ENCODE measurements around the gene AHCY.

AHCY gene

GRCh38 chr20:34240693-34241615, 62.2 kb downstream of the AHCY start, which contains the start of gene ASIP:
Gene ASIP (plus strand): TSS chr20:34241423. CDS start chr20:34260375, 18,952 bp downstream.
- H3K27me3 ChIP-seq (ENCODE audit: insufficient read depth, low read length, poor library complexity) = no peaks in the 10 kb centered on the region
- no peak within 1 kb of the TSS for H3K4ac ChIP-seq (ENCODE audit: low read depth, low read length)
- H2BK15ac ChIP-seq (replicated peaks; ENCODE audit: low read depth) = no peak within 1 kb of the TSS
- no peaks in the 10 kb centered on the region for H3K79me1 ChIP-seq (ENCODE audit: low read length)
- no peak within 1 kb of the TSS for H3K27ac ChIP-seq (ENCODE audit: low read depth, low read length)
- no peak within 1 kb of the TSS for H3K18ac ChIP-seq (ENCODE audit: low read length)
- no peak within 1 kb of the TSS for H2BK5ac ChIP-seq (ENCODE audit: low read length)
- no peak within 1 kb of the TSS for H3K9ac ChIP-seq (ENCODE audit: low read length)
- H3K4me3 ChIP-seq (ENCODE audit: low read length) = no peak within 1 kb of the TSS
- H3K56ac ChIP-seq (ENCODE audit: low read length) = no peak within 1 kb of the TSS
- H4K5ac ChIP-seq (ENCODE audit: low read length) = no peak within 1 kb of the TSS
- no CpG with 5 or more reads among the region's 9 CpGs for WGBS (ENCODE audit: extremely low coverage, insufficient coverage, low lambda C conversion rate)
- no peak within 1 kb of the TSS for H2AK5ac ChIP-seq (ENCODE audit: low read length)
- H3K79me2 ChIP-seq (ENCODE audit: control insufficient read depth, insufficient read depth, low read length) = no peaks in the 10 kb centered on the region
- H4K8ac ChIP-seq (ENCODE audit: low read depth, low read length) = no peak within 1 kb of the TSS
- H2BK120ac ChIP-seq (ENCODE audit: low read depth, low read length) = no peak within 1 kb of the TSS
- H3K4me1 ChIP-seq (ENCODE audit: control insufficient read depth, low read depth, low read length) = no peaks in the 10 kb centered on the region
- DNase-seq = no peak
- no peaks in the 10 kb centered on the region for H3K36me3 ChIP-seq (ENCODE audit: control insufficient read depth, insufficient read depth, low read length)
- no peak within 1 kb of the TSS for H3K4me2 ChIP-seq (ENCODE audit: low read length)
- H3K23ac ChIP-seq (ENCODE audit: low read length) = no peak within 1 kb of the TSS

- H4K5ac ChIP-seq (ENCODE audit: low read length) = no peak overlapping the region
- H2BK120ac ChIP-seq (ENCODE audit: low read depth, low read length) = no peak overlapping the region
- H3K4me2 ChIP-seq (ENCODE audit: low read length) = no peak overlapping the region
- H4K8ac ChIP-seq (ENCODE audit: low read depth, low read length) = no peak overlapping the region
- no peaks in the 10 kb centered on the region for H3K4me1 ChIP-seq (ENCODE audit: control insufficient read depth, low read depth, low read length)
- H3K4ac ChIP-seq (ENCODE audit: low read depth, low read length) = no peak overlapping the region
- no peak overlapping the region for H3K23ac ChIP-seq (ENCODE audit: low read length)
- no peaks in the 10 kb centered on the region for H3K27me3 ChIP-seq (ENCODE audit: insufficient read depth, low read length, poor library complexity)
- no CpG with 5 or more reads among the region's 1 CpG for WGBS (ENCODE audit: extremely low coverage, insufficient coverage, low lambda C conversion rate)
- no peaks in the 10 kb centered on the region for H3K36me3 ChIP-seq (ENCODE audit: control insufficient read depth, insufficient read depth, low read length)
- H3K27ac ChIP-seq (ENCODE audit: low read depth, low read length) = no peak overlapping the region
- H3K18ac ChIP-seq (ENCODE audit: low read length) = no peak overlapping the region
- no peak for DNase-seq
- H3K56ac ChIP-seq (ENCODE audit: low read length) = no peak overlapping the region
- H2AK5ac ChIP-seq (ENCODE audit: low read length) = no peak overlapping the region
- no peak overlapping the region for H3K9ac ChIP-seq (ENCODE audit: low read length)
- no peak overlapping the region for H3K4me3 ChIP-seq (ENCODE audit: low read length)
- no peak overlapping the region for H2BK15ac ChIP-seq (replicated peaks; ENCODE audit: low read depth)
- no peaks in the 10 kb centered on the region for H3K79me1 ChIP-seq (ENCODE audit: low read length)
- H3K79me2 ChIP-seq (ENCODE audit: control insufficient read depth, insufficient read depth, low read length) = no peaks in the 10 kb centered on the region
- H2BK5ac ChIP-seq (ENCODE audit: low read length) = no peak overlapping the region
Observed at GRCh38 chr20:34240121-34240520, 63.0 kb downstream of the AHCY start.

GRCh38 chr20:34237942-34238341, 65.2 kb downstream of the AHCY start:
- Histone ChIP-seq H4K5ac (ENCODE audit: low read length) (no peak overlapping the region), H3K23ac (ENCODE audit: low read length) (no peak overlapping the region), H2BK15ac (replicated peaks; ENCODE audit: low read depth) (no peak overlapping the region), H3K9ac (ENCODE audit: low read length) (no peak overlapping the region), H3K4me3 (ENCODE audit: low read length) (no peak overlapping the region), H3K79me1 (ENCODE audit: low read length) (no peaks in the 10 kb centered on the region), H2BK5ac (ENCODE audit: low read length) (no peak overlapping the region), H4K8ac (ENCODE audit: low read depth, low read length) (no peak overlapping the region), H2BK120ac (ENCODE audit: low read depth, low read length) (no peak overlapping the region), H3K18ac (ENCODE audit: low read length) (no peak overlapping the region), H3K4me1 (ENCODE audit: control insufficient read depth, low read depth, low read length) (no peaks in the 10 kb centered on the region), H3K4me2 (ENCODE audit: low read length) (no peak overlapping the region), H3K56ac (ENCODE audit: low read length) (no peak overlapping the region), H3K4ac (ENCODE audit: low read depth, low read length) (no peak overlapping the region), H3K79me2 (ENCODE audit: control insufficient read depth, insufficient read depth, low read length) (no peaks in the 10 kb centered on the region), H3K27ac (ENCODE audit: low read depth, low read length) (no peak overlapping the region), H3K36me3 (ENCODE audit: control insufficient read depth, insufficient read depth, low read length) (no peaks in the 10 kb centered on the region), H2AK5ac (ENCODE audit: low read length) (no peak overlapping the region), H3K27me3 (ENCODE audit: insufficient read depth, low read length, poor library complexity) (no peaks in the 10 kb centered on the region)
- no peak for DNase-seq
- no CpG with 5 or more reads among the region's 2 CpGs for WGBS (ENCODE audit: extremely low coverage, insufficient coverage, low lambda C conversion rate)

DNA sequence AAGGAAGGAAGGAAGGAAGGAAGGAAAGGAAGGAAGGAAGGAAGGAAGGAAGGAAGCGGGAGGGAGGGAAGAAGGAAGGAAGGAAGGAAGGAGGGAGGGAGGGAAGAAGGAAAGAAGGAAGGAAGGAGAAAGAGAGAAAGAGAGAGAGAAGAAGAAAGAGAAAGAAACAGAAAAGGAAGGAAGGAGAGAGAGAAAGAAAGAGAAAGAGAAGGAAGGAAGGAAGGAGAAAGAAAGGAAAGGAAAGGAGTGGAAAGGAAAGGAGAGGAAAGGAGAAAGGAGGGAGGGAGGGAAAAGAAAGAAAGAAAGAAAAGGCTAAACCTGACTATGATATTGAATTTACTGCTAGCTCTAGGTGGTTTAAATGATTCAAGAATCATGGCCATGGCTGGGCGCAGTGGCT, 67.3 kb downstream of the AHCY start:
- no peak overlapping the region for H2BK5ac ChIP-seq (ENCODE audit: low read length)
- no peak overlapping the region for H3K4ac ChIP-seq (ENCODE audit: low read depth, low read length)
- H4K5ac ChIP-seq (ENCODE audit: low read length) = no peak overlapping the region
- no peak overlapping the region for H3K18ac ChIP-seq (ENCODE audit: low read length)
- no peak overlapping the region for H3K27ac ChIP-seq (ENCODE audit: low read depth, low read length)
- no peak overlapping the region for H2AK5ac ChIP-seq (ENCODE audit: low read length)
- H3K79me1 ChIP-seq (ENCODE audit: low read length) = no peaks in the 10 kb centered on the region
- H3K79me2 ChIP-seq (ENCODE audit: control insufficient read depth, insufficient read depth, low read length) = no peaks in the 10 kb centered on the region
- H3K36me3 ChIP-seq (ENCODE audit: control insufficient read depth, insufficient read depth, low read length) = no peaks in the 10 kb centered on the region
- H3K4me1 ChIP-seq (ENCODE audit: control insufficient read depth, low read depth, low read length) = no peaks in the 10 kb centered on the region
- H3K9ac ChIP-seq (ENCODE audit: low read length) = no peak overlapping the region
- no peak overlapping the region for H3K4me2 ChIP-seq (ENCODE audit: low read length)
- no peak overlapping the region for H4K8ac ChIP-seq (ENCODE audit: low read depth, low read length)
- no peak overlapping the region for H3K56ac ChIP-seq (ENCODE audit: low read length)
- H3K23ac ChIP-seq (ENCODE audit: low read length) = no peak overlapping the region
- H2BK15ac ChIP-seq (replicated peaks; ENCODE audit: low read depth) = no peak overlapping the region
- no CpG with 5 or more reads among the region's 2 CpGs for WGBS (ENCODE audit: extremely low coverage, insufficient coverage, low lambda C conversion rate)
- no peak for DNase-seq
- no peak overlapping the region for H3K4me3 ChIP-seq (ENCODE audit: low read length)
- H2BK120ac ChIP-seq (ENCODE audit: low read depth, low read length) = no peak overlapping the region
- H3K27me3 ChIP-seq (ENCODE audit: insufficient read depth, low read length, poor library complexity) = no peaks in the 10 kb centered on the region

DNA sequence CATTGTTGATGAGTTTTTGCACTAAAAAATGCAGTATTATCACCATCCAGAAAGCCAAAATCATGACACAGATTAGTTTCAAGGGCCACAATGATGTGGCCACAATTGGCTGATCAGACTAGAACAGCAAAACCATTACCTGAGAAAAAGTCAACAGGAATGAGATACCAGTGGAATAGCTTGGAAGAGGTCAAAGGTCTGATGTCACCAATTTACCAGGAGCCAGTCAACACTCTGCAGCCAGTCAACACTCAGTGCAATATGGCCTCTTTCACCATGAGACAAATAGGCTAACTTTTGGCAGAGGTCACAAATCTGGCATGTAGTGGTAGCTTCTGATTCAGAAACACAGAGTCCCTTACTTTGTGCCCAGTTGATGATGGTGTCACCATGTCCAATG, 69.5 kb downstream of the AHCY start:
- Histone ChIP-seq H2BK15ac (replicated peaks; ENCODE audit: low read depth) (no peak overlapping the region), H3K4me1 (ENCODE audit: control insufficient read depth, low read depth, low read length) (no peaks in the 10 kb centered on the region), H3K27ac (ENCODE audit: low read depth, low read length) (no peak overlapping the region), H3K4me2 (ENCODE audit: low read length) (no peak overlapping the region), H4K5ac (ENCODE audit: low read length) (no peak overlapping the region), H3K56ac (ENCODE audit: low read length) (no peak overlapping the region), H2BK120ac (ENCODE audit: low read depth, low read length) (no peak overlapping the region), H3K4ac (ENCODE audit: low read depth, low read length) (no peak overlapping the region), H2AK5ac (ENCODE audit: low read length) (no peak overlapping the region), H3K18ac (ENCODE audit: low read length) (no peak overlapping the region), H3K36me3 (ENCODE audit: control insufficient read depth, insufficient read depth, low read length) (no peaks in the 10 kb centered on the region), H3K9ac (ENCODE audit: low read length) (no peak overlapping the region), H3K79me1 (ENCODE audit: low read length) (no peaks in the 10 kb centered on the region), H3K79me2 (ENCODE audit: control insufficient read depth, insufficient read depth, low read length) (no peaks in the 10 kb centered on the region), H3K27me3 (ENCODE audit: insufficient read depth, low read length, poor library complexity) (no peaks in the 10 kb centered on the region), H3K23ac (ENCODE audit: low read length) (no peak overlapping the region), H2BK5ac (ENCODE audit: low read length) (no peak overlapping the region), H3K4me3 (ENCODE audit: low read length) (no peak overlapping the region), H4K8ac (ENCODE audit: low read depth, low read length) (no peak overlapping the region)
- DNase-seq = no peak
